C4-2B (cell line): Measurements from ENCODE around the gene LRMDA.

Experiments used
- CTCF ChIP-seq: fragments of 450-650 bp; conservative IDR thresholded peaks from 2 replicates; pipeline ENCODE4 v1.5.1; 2017; ENCODE audit warnings: mild to moderate bottlenecking
- ZFX ChIP-seq: fragments of 450-650 bp; IDR thresholded peaks from 2 replicates; pipeline ENCODE4 v1.6.1; 2017

- no peak for TF ChIP-seq CTCF
- no peak for TF ChIP-seq ZFX
Observed at GRCh38 chr10:75845176-75845947, 413.9 kb downstream of the LRMDA start.
